PC-3 (cell line): ENCODE data around the gene AAR2. TPM values are rescaled to one million over a fixed set of nuclear protein-coding genes. Genes with fewer than 3 reads are reported as not detected.

Experiments
- ATAC-seq: fragments of 200-7000 bp; cut with Tn5 transposase; 2 replicates; pipeline ENCODE4 v1.9.1; 2020; ENCODE audit warnings: mild to moderate bottlenecking, moderate library complexity
- BruUV-seq: library from RNA; stranded (reverse); fragments of 400-500 nt; replicated peaks from 2 replicates; lab custom pipeline; 2021; lab: Mats Ljungman, UMichigan
- CTCF ChIA-PET: fragments of 300-600 bp; sonication (Branson Sonifier 250); formaldehyde crosslinking; loops from one replicate; lab custom pipeline; 2022; ENCODE audit warnings: antibody characterized with exemption; lab: Charles Lee
- POLR2A ChIA-PET: fragments of 300-600 bp; sonication (Branson Sonifier 250); formaldehyde crosslinking; loops from one replicate; lab custom pipeline; 2022; ENCODE audit warnings: antibody characterized with exemption; ENCODE audit not compliant: unreplicated experiment; lab: Charles Lee
- DNase-seq: peaks from one replicate; pipeline ENCODE4 v3.0.0-alpha.2; 2015
- H2AFZ ChIP-seq: fragments of 300-600 bp; sonication (generic); 2 replicates; pipeline ENCODE4 v1.6.0; 2016; ENCODE audit warnings: antibody characterized with exemption, low read length
- H3F3A ChIP-seq: fragments of 300-600 bp; sonication (generic); one replicate; pipeline ENCODE4 v1.6.0; 2017; ENCODE audit warnings: antibody characterized with exemption, low read length, control low read depth, mild to moderate bottlenecking; ENCODE audit not compliant: unreplicated experiment
- H3K27ac ChIP-seq: fragments of 300-600 bp; sonication (generic); 2 replicates; pipeline ENCODE4 v1.5.1; 2016; ENCODE audit warnings: mild to moderate bottlenecking, low read length
- H3K27me3 ChIP-seq: fragments of 300-600 bp; sonication (generic); 2 replicates; pipeline ENCODE4 v1.6.1; 2016; ENCODE audit warnings: low read length, mixed read lengths
- H3K36me3 ChIP-seq: fragments of 300-600 bp; sonication (generic); 2 replicates; pipeline ENCODE4 v1.6.1; 2016; ENCODE audit warnings: low read depth, mixed run types, low read length, mixed read lengths
- H3K4me1 ChIP-seq: fragments of 300-600 bp; sonication (generic); 2 replicates; pipeline ENCODE4 v1.5.1; 2016; ENCODE audit warnings: low read length; ENCODE audit not compliant: insufficient read depth
- H3K4me2 ChIP-seq: fragments of 300-600 bp; sonication (generic); 2 replicates; pipeline ENCODE4 v1.6.0; 2016; ENCODE audit warnings: low read length
- H3K4me3 ChIP-seq: fragments of 300-600 bp; sonication (generic); 2 replicates; pipeline ENCODE4 v1.5.1; 2016; ENCODE audit warnings: mild to moderate bottlenecking, low read length, mixed read lengths
- H3K79me2 ChIP-seq: fragments of 300-600 bp; sonication (generic); 2 replicates; pipeline ENCODE4 v1.6.1; 2017; ENCODE audit warnings: low read length, mixed read lengths
- H3K9ac ChIP-seq: fragments of 300-600 bp; sonication (generic); 2 replicates; pipeline ENCODE4 v1.6.0; 2016; ENCODE audit warnings: mild to moderate bottlenecking, low read length
- H3K9me2 ChIP-seq: fragments of 300-600 bp; sonication (generic); replicated peaks from 2 replicates; pipeline ENCODE4 v1.6.1; 2016; ENCODE audit warnings: mixed run types, low read length, mixed read lengths
- H3K9me3 ChIP-seq: fragments of 300-600 bp; sonication (generic); 2 replicates; pipeline ENCODE4 v1.6.1; 2016; ENCODE audit warnings: low read length, mixed read lengths
- H4K20me1 ChIP-seq: fragments of 300-600 bp; sonication (generic); 2 replicates; pipeline ENCODE4 v1.6.1; 2016; ENCODE audit warnings: low read length, mixed read lengths
- EZH2 ChIP-seq: fragments of 300-600 bp; sonication (generic); IDR thresholded peaks from one replicate; pipeline ENCODE4 v1.6.1; 2017; ENCODE audit warnings: antibody characterized with exemption, mild to moderate bottlenecking, low read length; ENCODE audit not compliant: unreplicated experiment
- EZH2phosphoT487 ChIP-seq: fragments of 300-600 bp; sonication (generic); IDR thresholded peaks from 2 replicates; pipeline ENCODE4 v1.6.1; 2018; ENCODE audit warnings: mild to moderate bottlenecking, antibody characterized with exemption, low read length, borderline replicate concordance
- intact Hi-C: fragments of 100-400 bp; cut with micrococcal nuclease; formaldehyde crosslinking; loops from 2 replicates; pipeline ENCODE4 v1.9.0; 2023
- total RNA-seq: library from RNA; depleted of rRNA; stranded (reverse); fragments of >200 nt; gene quantifications from 2 replicates; pipeline ENCODE4 v1.2.3, GENCODE V29; 2014; rRNA removed
- TF ChIP-seq, protein P1 (sequence below): fragments of 300-600 bp; sonication (generic); conservative IDR thresholded peaks from 2 replicates; pipeline ENCODE4 v1.5.1; 2017; ENCODE audit warnings: antibody characterized with exemption, low read depth, mild to moderate bottlenecking, low read length

Gene AAR2
- total RNA-seq, 1 experiment from 2014 or later: 41.1 TPM

DNA sequence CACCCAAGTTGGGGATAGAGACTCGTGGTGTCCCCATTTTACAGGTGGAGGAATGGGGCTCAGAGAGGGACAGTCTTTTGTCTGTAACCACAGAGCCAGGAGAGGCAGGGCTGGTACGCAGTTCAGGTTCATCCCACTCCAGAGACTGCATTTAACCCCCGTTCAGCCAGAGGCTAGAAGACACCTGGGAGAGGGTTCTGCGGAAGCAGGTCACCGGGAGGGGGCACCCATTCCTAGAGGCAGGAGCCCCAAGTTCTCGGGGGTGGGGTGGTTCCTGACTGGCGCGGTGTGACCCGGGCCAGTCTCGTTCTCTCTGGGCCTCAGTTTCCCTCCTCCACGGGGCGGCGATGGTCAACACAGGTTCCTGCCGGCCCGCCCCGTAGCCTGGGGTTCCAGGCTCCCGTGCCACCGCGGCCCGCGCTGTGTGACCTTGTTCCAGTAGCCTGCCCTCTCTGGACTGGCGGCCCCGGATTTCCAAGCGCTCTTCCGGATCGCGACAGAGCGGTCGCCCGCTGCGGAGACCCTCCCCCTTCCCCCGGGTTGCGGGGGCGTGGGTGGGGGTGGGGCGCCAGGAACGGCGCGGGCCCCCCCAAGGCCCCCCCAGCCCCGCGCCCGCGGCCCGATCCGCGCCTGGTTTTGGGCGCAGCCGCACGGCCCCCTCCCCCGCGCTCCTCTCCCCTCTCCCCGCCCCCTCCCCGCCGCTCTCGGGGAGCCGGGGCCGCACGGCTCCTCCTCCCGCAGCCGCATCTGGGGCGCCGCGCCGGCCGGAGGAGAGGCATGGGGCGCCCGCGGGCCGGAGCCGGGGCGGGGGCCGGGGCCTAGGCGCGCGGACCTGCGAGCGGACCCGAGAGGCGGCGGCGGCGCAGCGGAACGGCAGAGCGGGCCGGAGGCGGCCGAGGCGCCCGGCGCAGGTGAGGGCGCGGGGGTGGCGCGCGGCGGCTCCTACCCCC, 69.6 kb downstream of the AAR2 start, which contains the start of gene DLGAP4:
TSS of gene DLGAP4 (plus strand) at position 738 of the 950 bp plus-strand sequence. CDS start 125,379 bp downstream, outside the sequence.
- intact Hi-C loops: no loop called here
- H3K9ac ChIP-seq: no peak within 1 kb of the TSS
- ATAC-seq (no peak), DNase-seq (no peak)
- H3K4me2 ChIP-seq: no peak within 1 kb of the TSS
- no peaks in the 10 kb centered on the region for H3F3A ChIP-seq
- H3K27me3 ChIP-seq: peaks cover 68% of the 10 kb centered on the region
- H3K36me3 ChIP-seq: no peaks in the 10 kb centered on the region
- TF ChIP-seq, protein P1, sequence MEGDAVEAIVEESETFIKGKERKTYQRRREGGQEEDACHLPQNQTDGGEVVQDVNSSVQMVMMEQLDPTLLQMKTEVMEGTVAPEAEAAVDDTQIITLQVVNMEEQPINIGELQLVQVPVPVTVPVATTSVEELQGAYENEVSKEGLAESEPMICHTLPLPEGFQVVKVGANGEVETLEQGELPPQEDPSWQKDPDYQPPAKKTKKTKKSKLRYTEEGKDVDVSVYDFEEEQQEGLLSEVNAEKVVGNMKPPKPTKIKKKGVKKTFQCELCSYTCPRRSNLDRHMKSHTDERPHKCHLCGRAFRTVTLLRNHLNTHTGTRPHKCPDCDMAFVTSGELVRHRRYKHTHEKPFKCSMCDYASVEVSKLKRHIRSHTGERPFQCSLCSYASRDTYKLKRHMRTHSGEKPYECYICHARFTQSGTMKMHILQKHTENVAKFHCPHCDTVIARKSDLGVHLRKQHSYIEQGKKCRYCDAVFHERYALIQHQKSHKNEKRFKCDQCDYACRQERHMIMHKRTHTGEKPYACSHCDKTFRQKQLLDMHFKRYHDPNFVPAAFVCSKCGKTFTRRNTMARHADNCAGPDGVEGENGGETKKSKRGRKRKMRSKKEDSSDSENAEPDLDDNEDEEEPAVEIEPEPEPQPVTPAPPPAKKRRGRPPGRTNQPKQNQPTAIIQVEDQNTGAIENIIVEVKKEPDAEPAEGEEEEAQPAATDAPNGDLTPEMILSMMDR: no peak
- no peak for TF ChIP-seq EZH2
- no peak for TF ChIP-seq EZH2phosphoT487
- ChIA-PET POLR2A (no interaction called here), CTCF (no interaction called here)
- H3K27ac ChIP-seq: no peak within 1 kb of the TSS
- no peak within 1 kb of the TSS for H2AFZ ChIP-seq
- H3K79me2 ChIP-seq: no peaks in the 10 kb centered on the region
- no peaks in the 10 kb centered on the region for H3K9me3 ChIP-seq
- no TSS peak for BruUV-seq
- H3K4me3 ChIP-seq: no peak within 1 kb of the TSS
- no peaks in the 10 kb centered on the region for H3K4me1 ChIP-seq
- no peaks in the 10 kb centered on the region for H3K9me2 ChIP-seq
- H4K20me1 ChIP-seq: no peaks in the 10 kb centered on the region

Other genes starting within 250 kb of the AAR2 start
- gene EPB41L1, start 81.7 kb upstream of the AAR2 start, total RNA-seq: 48.2 and 53.0 TPM in 2 replicates
- gene DLGAP4, start 69.9 kb downstream of the AAR2 start, total RNA-seq: 21.0 and 27.9 TPM in 2 replicates